Erythroblast (primary cell): ENCODE measurements around the gene RAC3.

Source experiments
- DNase-seq, 2 experiments: peaks; one replicate each; lab custom pipeline; 2025; lab: John Stamatoyannopoulos, UW
- GATA1 ChIP-seq: IDR thresholded peaks from 2 replicates; pipeline ENCODE4 v1.6.1; 2011; ENCODE audit warnings: low read depth, mild to moderate bottlenecking, control low read depth, low read length, moderate library complexity
- POLR2A ChIP-seq: IDR thresholded peaks from 2 replicates; pipeline ENCODE4 v1.6.1; 2011; ENCODE audit warnings: mild to moderate bottlenecking, low read length

The RAC3 gene

GRCh38 chr17:82004517-82005455 lies 26.7 kb upstream of the RAC3 start:
- DNase-seq = no peak
- TF ChIP-seq GATA1 = no peak

GRCh38 chr17:82005701-82006348 lies 25.7 kb upstream of the RAC3 start:
- no peak for DNase-seq
- no peak for TF ChIP-seq POLR2A
- no peak for TF ChIP-seq GATA1

GRCh38 chr17:82006468-82007227 lies 24.8 kb upstream of the RAC3 start:
- TF ChIP-seq POLR2A = no peak
- no peak for TF ChIP-seq GATA1
- no peak for DNase-seq

GRCh38 chr17:82007228-82007494 lies 24.3 kb upstream of the RAC3 start:
- no peak for DNase-seq
- TF ChIP-seq POLR2A (no peak), GATA1 (no peak)

GRCh38 chr17:82007495-82008257 lies 23.8 kb upstream of the RAC3 start:
- no peak for TF ChIP-seq GATA1
- TF ChIP-seq POLR2A = no peak
- DNase-seq = no peak

- no peak for TF ChIP-seq POLR2A
- no peak for TF ChIP-seq GATA1
- DNase-seq = no peak
These were observed 23.1 kb upstream of the RAC3 start for GRCh38 chr17:82008258-82008940.

GRCh38 chr17:82008941-82009405 lies 22.5 kb upstream of the RAC3 start:
- TF ChIP-seq POLR2A = no peak
- TF ChIP-seq GATA1 = no peak
- no peak for DNase-seq

- TF ChIP-seq POLR2A (no peak), GATA1 (no peak)
- DNase-seq = no peak
These were observed 22.1 kb upstream of the RAC3 start for GRCh38 chr17:82009413-82009812.

- no peak for TF ChIP-seq POLR2A
- TF ChIP-seq GATA1 = no peak
- DNase-seq = no peak
These were observed 20.6 kb upstream of the RAC3 start for GRCh38 chr17:82010575-82011525.

GRCh38 chr17:82011617-82012187 lies 19.8 kb upstream of the RAC3 start:
- TF ChIP-seq POLR2A = no peak
- TF ChIP-seq GATA1 = no peak
- no peak for DNase-seq

GRCh38 chr17:82012261-82012639 lies 19.2 kb upstream of the RAC3 start:
- no peak for TF ChIP-seq GATA1
- TF ChIP-seq POLR2A = no peak
- no peak for DNase-seq
